ENCODE measurements around the gene INHBA. TPM values are rescaled to one million over a fixed set of nuclear protein-coding genes. Genes with fewer than 3 reads are reported as not detected.

The INHBA gene
- total RNA-seq, 1 experiment from 2014 or later = 0.34 TPM

GRCh38 chr7:41688906-41689305 is 14.0 kb downstream of the INHBA start:
- DNase-seq (ENCODE audit: low spot score) = no peak

- DNase-seq (ENCODE audit: low spot score) = no peak
These were observed 14.8 kb downstream of the INHBA start for GRCh38 chr7:41688012-41688625.

GRCh38 chr7:41685684-41686083 is 17.2 kb downstream of the INHBA start:
- peak; percentile 58 for DNase-seq (ENCODE audit: low spot score)

- no peak for DNase-seq (ENCODE audit: low spot score)
These were observed 20.5 kb downstream of the INHBA start for GRCh38 chr7:41682422-41682821.

- no peak for DNase-seq (ENCODE audit: low spot score)
These were observed 23.3 kb downstream of the INHBA start for GRCh38 chr7:41679566-41679965.

- no peak for DNase-seq (ENCODE audit: low spot score)
These were observed 28.3 kb downstream of the INHBA start for GRCh38 chr7:41674505-41675023.

GRCh38 chr7:41661596-41661995 is 41.3 kb downstream of the INHBA start:
- no peak for DNase-seq (ENCODE audit: low spot score)

GRCh38 chr7:41659539-41659938 is 43.4 kb downstream of the INHBA start:
- no peak for DNase-seq (ENCODE audit: low spot score)

GRCh38 chr7:41656366-41656765 is 46.5 kb downstream of the INHBA start:
- DNase-seq (ENCODE audit: low spot score) = no peak

- no peak for DNase-seq (ENCODE audit: low spot score)
These were observed 47.5 kb downstream of the INHBA start for GRCh38 chr7:41655426-41655825.

GRCh38 chr7:41652267-41652666 is 50.6 kb downstream of the INHBA start:
- no peak for DNase-seq (ENCODE audit: low spot score)

GRCh38 chr7:41648501-41648900 is 54.4 kb downstream of the INHBA start:
- DNase-seq (ENCODE audit: low spot score) = no peak

GRCh38 chr7:41643616-41644015 is 59.3 kb downstream of the INHBA start:
- DNase-seq (ENCODE audit: low spot score) = no peak

- DNase-seq (ENCODE audit: low spot score) = no peak
These were observed 61.2 kb downstream of the INHBA start for GRCh38 chr7:41641665-41642014.

- DNase-seq (ENCODE audit: low spot score) = no peak
These were observed 61.8 kb downstream of the INHBA start for GRCh38 chr7:41641011-41641664.

- no peak for DNase-seq (ENCODE audit: low spot score)
These were observed 62.4 kb downstream of the INHBA start for GRCh38 chr7:41640487-41640886.

- no peak for DNase-seq (ENCODE audit: low spot score)
These were observed 65.8 kb downstream of the INHBA start for GRCh38 chr7:41637049-41637448.
